HUES64 (cell line): ENCODE measurements around the gene GNGT2.

ENCODE experiments used
- H3K27ac ChIP-seq: 2 replicates; pipeline ENCODE4 v1.7.0; 2013; ENCODE audit warnings: low read depth, low read length, inconsistent platforms
- H3K27me3 ChIP-seq: 2 replicates; pipeline ENCODE4 v1.6.1; 2013; ENCODE audit warnings: mild to moderate bottlenecking, low read length; ENCODE audit not compliant: insufficient read depth
- H3K36me3 ChIP-seq: 2 replicates; pipeline ENCODE4 v1.6.1; 2013; ENCODE audit warnings: mild to moderate bottlenecking, low read length; ENCODE audit not compliant: insufficient read depth
- H3K4me1 ChIP-seq: 2 replicates; pipeline ENCODE4 v1.6.1; 2013; ENCODE audit warnings: mild to moderate bottlenecking, low read length, moderate library complexity; ENCODE audit not compliant: insufficient read depth
- H3K4me3 ChIP-seq: 2 replicates; pipeline ENCODE4 v1.5.1; 2013; ENCODE audit warnings: mild to moderate bottlenecking, low read length, moderate library complexity
- H3K9ac ChIP-seq: 2 replicates; pipeline ENCODE4 v1.6.1; 2013; ENCODE audit warnings: mild to moderate bottlenecking, low read depth, low read length
- H3K9me3 ChIP-seq: 2 replicates; pipeline ENCODE4 v1.6.1; 2013; ENCODE audit warnings: low read depth, low read length; ENCODE audit not compliant: insufficient read depth
- WGBS: fragments of 150-250, 120-280 bp; methylation state at CpG from one replicate; pipeline ENCODE4 v1.1.7; 2013; ENCODE audit warnings: missing lambda C conversion rate; 5-methylcytosine and 5-hydroxymethylcytosine counted together

Gene GNGT2

GRCh38 chr17:49227436-49228261 lies 17.3 kb upstream of the GNGT2 start:
- Histone ChIP-seq H3K36me3 (no peaks in the 10 kb centered on the region), H3K27me3 (peaks cover 87% of the 10 kb centered on the region), H3K4me1 (peaks cover 4% of the 10 kb centered on the region; the same call in 1 of the 2 replicates), H3K27ac (no peak overlapping the region), H3K4me3 (no peak overlapping the region), H3K9me3 (no peaks in the 10 kb centered on the region), H3K9ac (no peak overlapping the region)
- WGBS = 42% methylated on average over 5 of the region's 5 CpGs

GRCh38 chr17:49226771-49227435 lies 16.5 kb upstream of the GNGT2 start:
- 88% methylated on average over 3 of the region's 3 CpGs for WGBS
- no peaks in the 10 kb centered on the region for H3K36me3 ChIP-seq
- H3K9ac ChIP-seq = no peak overlapping the region
- H3K27ac ChIP-seq = no peak overlapping the region
- no peak overlapping the region for H3K4me3 ChIP-seq
- H3K4me1 ChIP-seq = peaks cover 4% of the 10 kb centered on the region; the same call in 1 of the 2 replicates
- H3K27me3 ChIP-seq = peaks cover 93% of the 10 kb centered on the region
- H3K9me3 ChIP-seq = no peaks in the 10 kb centered on the region

- H3K9ac ChIP-seq = no peak overlapping the region
- no peaks in the 10 kb centered on the region for H3K36me3 ChIP-seq
- peaks cover 4% of the 10 kb centered on the region; the same call in 1 of the 2 replicates for H3K4me1 ChIP-seq
- no peaks in the 10 kb centered on the region for H3K9me3 ChIP-seq
- H3K27me3 ChIP-seq = peaks cover 87% of the 10 kb centered on the region
- no peak overlapping the region for H3K4me3 ChIP-seq
- 83% methylated on average over 7 of the region's 8 CpGs for WGBS
- no peak overlapping the region for H3K27ac ChIP-seq
Observed at GRCh38 chr17:49225554-49226236, 15.3 kb upstream of the GNGT2 start.

GRCh38 chr17:49224997-49225337 lies 14.6 kb upstream of the GNGT2 start:
- Histone ChIP-seq H3K9me3 (no peaks in the 10 kb centered on the region), H3K4me1 (peaks cover 4% of the 10 kb centered on the region; the same call in 1 of the 2 replicates), H3K9ac (peak overlapping the region; percentile 66), H3K27me3 (peaks cover 81% of the 10 kb centered on the region), H3K4me3 (peak overlapping the region; percentile 54), H3K27ac (no peak overlapping the region), H3K36me3 (no peaks in the 10 kb centered on the region)
- WGBS = 19% methylated on average over 11 of the region's 11 CpGs

GRCh38 chr17:49224198-49224996 lies 14.0 kb upstream of the GNGT2 start:
- Histone ChIP-seq H3K9me3 (no peaks in the 10 kb centered on the region), H3K9ac (peak overlapping the region; percentile 66), H3K4me1 (peaks cover 4% of the 10 kb centered on the region; the same call in 1 of the 2 replicates), H3K36me3 (no peaks in the 10 kb centered on the region), H3K4me3 (peak overlapping the region; percentile 54), H3K27ac (no peak overlapping the region), H3K27me3 (peaks cover 76% of the 10 kb centered on the region)
- WGBS = 2% methylated on average over 95 of the region's 95 CpGs

GRCh38 chr17:49223517-49224197 lies 13.3 kb upstream of the GNGT2 start:
- Histone ChIP-seq H3K4me1 (peaks cover 4% of the 10 kb centered on the region; the same call in 1 of the 2 replicates), H3K9ac (peak overlapping the region; percentile 64; the same call in 1 of the 2 replicates), H3K36me3 (no peaks in the 10 kb centered on the region), H3K27ac (no peak overlapping the region), H3K9me3 (no peaks in the 10 kb centered on the region), H3K4me3 (peak overlapping the region; percentile 54), H3K27me3 (peaks cover 69% of the 10 kb centered on the region)
- WGBS = 2% methylated on average over 29 of the region's 31 CpGs

- H3K36me3 ChIP-seq = no peaks in the 10 kb centered on the region
- no peak overlapping the region for H3K27ac ChIP-seq
- H3K9me3 ChIP-seq = no peaks in the 10 kb centered on the region
- 35% methylated on average over 9 of the region's 9 CpGs for WGBS
- H3K4me1 ChIP-seq = peaks cover 6% of the 10 kb centered on the region
- H3K4me3 ChIP-seq = peak overlapping the region; percentile 54; the same call in 1 of the 2 replicates
- H3K9ac ChIP-seq = no peak overlapping the region
- peaks cover 67% of the 10 kb centered on the region for H3K27me3 ChIP-seq
Observed at GRCh38 chr17:49223168-49223516, 12.8 kb upstream of the GNGT2 start.

GRCh38 chr17:49219987-49220386 lies 9.6 kb upstream of the GNGT2 start:
- H3K9me3 ChIP-seq = no peaks in the 10 kb centered on the region
- H3K4me3 ChIP-seq = no peak overlapping the region
- 95% methylated on average over 15 of the region's 15 CpGs for WGBS
- no peak overlapping the region for H3K9ac ChIP-seq
- no peaks in the 10 kb centered on the region for H3K36me3 ChIP-seq
- H3K27ac ChIP-seq = no peak overlapping the region
- peaks cover 36% of the 10 kb centered on the region for H3K27me3 ChIP-seq
- H3K4me1 ChIP-seq = peaks cover 9% of the 10 kb centered on the region

- no peaks in the 10 kb centered on the region for H3K36me3 ChIP-seq
- no peak overlapping the region for H3K9ac ChIP-seq
- H3K4me3 ChIP-seq = no peak overlapping the region
- H3K4me1 ChIP-seq = peaks cover 9% of the 10 kb centered on the region
- no peak overlapping the region for H3K27ac ChIP-seq
- WGBS = 90% methylated on average over 33 of the region's 37 CpGs
- peaks cover 29% of the 10 kb centered on the region for H3K27me3 ChIP-seq
- H3K9me3 ChIP-seq = no peaks in the 10 kb centered on the region
Observed at GRCh38 chr17:49218941-49219913, 8.9 kb upstream of the GNGT2 start.
